Activated CD4-positive, alpha-beta T cell treated with anti-CD3 and anti-CD28 coated beads, Interleukin-2, amount 10 ng/mL, durations not matched to agents 24 days and 14 days (primary cell): ENCODE measurements around the gene SPOCK2. TPM values are rescaled to one million over a fixed set of nuclear protein-coding genes. Genes with fewer than 3 reads are reported as not detected.

Experiments used
- DNase-seq: peaks from one replicate; pipeline ENCODE4 v3.0.0; 2022
- H3K27ac Mint-ChIP-seq: one replicate; pipeline ENCODE4 v1.8.0; 2022; ENCODE audit warnings: mild to moderate bottlenecking, mixed read lengths
- H3K27me3 Mint-ChIP-seq: one replicate; pipeline ENCODE4 v1.8.0; 2022; ENCODE audit warnings: mixed read lengths
- H3K36me3 Mint-ChIP-seq: one replicate; pipeline ENCODE4 v1.8.0; 2022; ENCODE audit warnings: low read depth, mild to moderate bottlenecking, mixed read lengths
- H3K4me1 Mint-ChIP-seq: one replicate; pipeline ENCODE4 v1.8.0; 2021; ENCODE audit warnings: mixed read lengths
- H3K4me3 Mint-ChIP-seq: one replicate; pipeline ENCODE4 v1.8.0; 2022; ENCODE audit warnings: mild to moderate bottlenecking, moderate library complexity, mixed read lengths
- H3K9me3 Mint-ChIP-seq: one replicate; pipeline ENCODE4 v1.8.0; 2021; ENCODE audit warnings: mixed read lengths
- intact Hi-C: fragments of 100-400 bp; cut with micrococcal nuclease; formaldehyde crosslinking; loops from one replicate; pipeline ENCODE4 v1.15.1; 2023
- total RNA-seq: library from RNA; stranded (reverse); gene quantifications from 2 replicates; pipeline ENCODE4 v1.2.3, GENCODE V29; 2022

The SPOCK2 gene
- total RNA-seq, 1 donor from 2014 or later: 106 TPM

DNA sequence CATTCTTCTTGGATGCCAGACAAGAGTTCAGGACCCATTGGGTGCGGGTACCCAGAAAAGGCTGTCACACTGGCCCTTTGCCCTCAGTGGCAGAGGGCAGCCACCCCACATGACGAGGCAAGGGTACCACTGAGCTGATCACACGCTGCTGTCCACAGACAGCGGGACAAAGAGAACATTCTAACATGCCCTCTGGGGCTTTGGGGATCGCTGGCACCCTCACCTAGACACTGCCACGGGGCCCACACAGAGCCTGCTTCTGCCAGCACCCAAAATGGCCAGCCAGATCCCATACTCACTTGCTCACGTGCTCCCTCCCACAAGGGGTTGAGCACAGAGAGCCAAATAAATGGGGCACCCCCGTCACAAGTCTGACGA lies 16.7 kb upstream of the SPOCK2 start:
- no peaks in the 10 kb centered on the region for H3K9me3 Mint-ChIP-seq
- peaks cover 60% of the 10 kb centered on the region for H3K4me1 Mint-ChIP-seq
- H3K27ac Mint-ChIP-seq: no peak overlapping the region
- no peak overlapping the region for H3K4me3 Mint-ChIP-seq
- no peaks in the 10 kb centered on the region for H3K27me3 Mint-ChIP-seq
- peaks cover 40% of the 10 kb centered on the region for H3K36me3 Mint-ChIP-seq
- DNase-seq: no peak
- intact Hi-C loops: no loop called here

DNA sequence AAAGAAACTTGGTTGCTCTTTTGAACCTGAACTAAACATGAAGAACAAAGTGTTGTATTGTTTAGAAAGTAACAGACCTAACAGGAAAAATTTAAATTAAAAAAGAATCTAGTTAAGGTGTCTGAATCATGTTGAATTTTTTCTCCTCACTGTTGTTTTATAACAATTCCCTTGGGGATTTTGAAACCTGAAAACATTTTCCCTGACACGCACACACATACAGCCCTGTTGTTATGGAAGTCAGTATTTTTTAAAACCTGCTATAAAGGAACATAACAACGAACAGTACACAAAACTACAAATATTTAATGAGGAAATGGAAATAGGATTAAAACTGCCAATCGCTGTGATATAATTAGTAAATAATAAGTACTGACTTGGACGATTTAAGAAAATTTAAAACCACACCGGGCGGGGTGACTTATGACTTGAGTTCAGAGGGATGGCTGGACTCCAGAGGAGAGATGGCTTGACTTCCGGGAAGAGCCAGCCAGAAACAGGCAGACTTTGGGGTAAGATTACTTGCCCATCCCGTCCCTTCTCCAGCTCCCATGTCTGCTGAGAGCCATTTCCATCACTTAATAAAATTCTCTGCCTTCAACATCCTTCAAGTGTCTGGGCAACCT lies 16.2 kb upstream of the SPOCK2 start:
- H3K36me3 Mint-ChIP-seq: peaks cover 43% of the 10 kb centered on the region
- no peaks in the 10 kb centered on the region for H3K27me3 Mint-ChIP-seq
- no peaks in the 10 kb centered on the region for H3K9me3 Mint-ChIP-seq
- H3K27ac Mint-ChIP-seq: no peak overlapping the region
- intact Hi-C loops: no loop called here
- no peak for DNase-seq
- no peak overlapping the region for H3K4me3 Mint-ChIP-seq
- H3K4me1 Mint-ChIP-seq: peaks cover 56% of the 10 kb centered on the region

DNA sequence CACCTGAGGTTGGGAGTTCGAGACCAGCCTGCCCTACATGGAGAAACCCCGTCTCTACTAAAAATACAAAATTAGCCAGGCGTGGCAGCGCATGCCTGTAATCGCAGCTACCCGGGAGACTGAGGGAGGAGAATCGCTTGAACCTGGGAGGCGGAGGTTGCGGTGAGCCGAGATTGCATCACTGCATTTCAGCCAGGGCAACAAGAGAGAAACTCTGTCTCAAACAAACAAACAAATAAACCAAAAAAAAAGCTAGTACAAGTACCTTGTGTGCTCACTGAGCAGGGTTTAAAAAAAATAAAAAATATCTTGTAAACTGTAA lies 11.2 kb upstream of the SPOCK2 start:
- Mint-ChIP-seq H3K4me1 (peaks cover 39% of the 10 kb centered on the region), H3K4me3 (no peak overlapping the region), H3K27ac (no peak overlapping the region), H3K27me3 (no peaks in the 10 kb centered on the region), H3K9me3 (no peaks in the 10 kb centered on the region), H3K36me3 (peaks cover 50% of the 10 kb centered on the region)
- DNase-seq: no peak
- intact Hi-C loops: no loop called here

DNA sequence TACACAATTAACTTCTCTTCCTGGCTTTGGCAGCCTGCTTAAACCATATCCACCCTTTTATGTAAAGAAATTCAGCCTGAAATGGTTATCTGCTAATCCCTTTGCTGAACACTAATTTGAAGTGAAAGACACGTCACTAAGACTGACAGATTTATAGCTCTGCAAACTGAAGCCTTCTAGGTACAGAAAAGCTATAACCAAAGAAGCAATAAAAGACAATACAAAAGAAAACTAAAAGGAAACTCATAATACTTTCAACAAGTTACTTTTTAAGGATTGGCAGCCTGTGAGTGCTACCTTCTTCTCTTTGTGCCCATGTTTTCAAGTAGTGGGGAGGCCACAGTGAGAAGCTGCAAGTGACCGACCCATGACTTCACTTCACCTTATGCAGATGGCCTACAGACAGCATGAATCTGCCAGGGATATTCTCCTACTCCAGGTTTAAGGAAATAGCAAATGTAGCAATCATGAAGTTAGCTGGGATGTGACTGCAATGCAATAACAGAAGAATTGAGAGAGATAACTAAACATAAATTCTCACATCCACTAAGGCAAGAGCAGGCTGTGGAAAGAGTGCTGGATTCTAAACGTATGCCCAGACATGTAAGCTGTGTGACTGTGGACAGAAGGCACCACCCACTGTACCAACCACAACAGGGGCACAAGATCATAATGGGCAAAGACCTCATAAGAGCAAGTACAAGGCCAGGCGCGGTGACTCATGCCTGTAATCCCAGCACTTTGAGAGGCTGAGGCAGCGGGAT lies 10.7 kb upstream of the SPOCK2 start:
- no peaks in the 10 kb centered on the region for H3K9me3 Mint-ChIP-seq
- H3K27ac Mint-ChIP-seq: peak overlapping the region; percentile 18
- intact Hi-C loops: no loop called here
- no peak overlapping the region for H3K4me3 Mint-ChIP-seq
- peaks cover 42% of the 10 kb centered on the region for H3K4me1 Mint-ChIP-seq
- no peak for DNase-seq
- peaks cover 49% of the 10 kb centered on the region for H3K36me3 Mint-ChIP-seq
- H3K27me3 Mint-ChIP-seq: no peaks in the 10 kb centered on the region

DNA sequence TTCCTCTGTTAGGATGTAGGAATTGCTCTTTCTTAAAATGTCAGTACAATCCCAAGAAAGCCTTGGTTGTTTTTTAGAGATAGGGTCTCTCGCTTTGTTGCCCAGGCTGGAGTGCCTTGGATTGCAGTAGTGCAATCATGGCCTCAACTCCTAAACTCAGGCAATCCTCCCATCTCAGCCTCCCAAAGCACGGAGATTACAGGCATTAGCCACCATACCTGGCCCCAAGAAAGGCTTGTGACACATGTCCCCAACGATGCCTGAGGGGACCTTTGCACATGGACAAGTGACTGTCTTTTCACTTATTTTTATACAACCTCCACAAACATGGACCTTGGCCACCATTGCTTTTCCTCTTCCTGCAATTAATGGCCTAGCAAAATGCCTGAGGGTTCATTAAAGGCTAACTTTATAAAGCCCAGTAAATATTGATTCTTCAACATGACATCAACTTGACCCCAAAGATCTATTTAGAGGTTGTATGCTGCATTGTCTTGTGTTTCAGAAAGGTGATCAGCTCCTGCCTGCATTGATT lies 10.0 kb upstream of the SPOCK2 start:
- Mint-ChIP-seq H3K36me3 (peaks cover 48% of the 10 kb centered on the region), H3K9me3 (no peaks in the 10 kb centered on the region), H3K27me3 (no peaks in the 10 kb centered on the region), H3K27ac (peak overlapping the region; percentile 18), H3K4me3 (no peak overlapping the region), H3K4me1 (peaks cover 47% of the 10 kb centered on the region)
- no peak for DNase-seq
- intact Hi-C loops: no loop called here

DNA sequence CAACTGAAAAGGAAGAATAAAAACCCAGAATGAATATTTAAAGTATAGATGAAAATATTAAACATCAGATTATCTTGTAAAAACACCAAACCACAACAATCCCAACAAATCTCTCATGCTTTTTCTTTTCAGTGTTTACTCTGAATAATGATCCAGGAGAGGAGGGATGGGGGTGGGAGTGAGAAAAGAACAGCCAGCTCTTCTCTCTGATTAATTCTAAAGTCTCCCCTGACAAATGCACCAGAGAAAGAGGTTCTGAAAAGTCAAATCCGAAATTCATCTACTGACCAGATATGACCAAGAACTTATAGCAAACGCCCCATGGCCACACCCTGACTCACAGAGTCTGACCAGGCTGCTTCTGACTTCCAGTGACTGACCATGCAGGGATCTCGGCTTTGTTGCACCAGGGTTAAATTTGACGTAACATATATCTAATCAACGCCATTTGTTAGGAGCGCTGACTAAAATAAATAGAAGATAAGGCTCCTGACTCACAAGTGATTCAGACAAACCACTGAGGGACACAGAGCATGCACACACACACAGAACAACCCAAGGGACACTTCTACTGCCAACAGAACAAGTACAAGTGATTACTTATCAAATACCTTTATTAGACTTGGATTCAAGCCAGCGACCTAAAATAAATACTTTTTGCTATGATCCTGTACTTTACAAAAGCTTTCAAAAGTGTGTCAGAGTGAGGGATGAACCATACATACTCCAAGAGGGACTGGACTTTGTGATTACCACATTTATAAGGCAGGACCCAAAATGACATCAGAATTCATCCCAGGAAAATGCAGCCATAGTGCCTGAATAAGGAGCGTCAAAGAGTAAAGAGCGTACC lies 9.3 kb upstream of the SPOCK2 start:
- DNase-seq: no peak
- Mint-ChIP-seq H3K36me3 (peaks cover 47% of the 10 kb centered on the region), H3K27ac (peak overlapping the region; percentile 19), H3K4me3 (no peak overlapping the region), H3K9me3 (no peaks in the 10 kb centered on the region), H3K4me1 (peaks cover 48% of the 10 kb centered on the region), H3K27me3 (no peaks in the 10 kb centered on the region)
- intact Hi-C loops: no loop called here

DNA sequence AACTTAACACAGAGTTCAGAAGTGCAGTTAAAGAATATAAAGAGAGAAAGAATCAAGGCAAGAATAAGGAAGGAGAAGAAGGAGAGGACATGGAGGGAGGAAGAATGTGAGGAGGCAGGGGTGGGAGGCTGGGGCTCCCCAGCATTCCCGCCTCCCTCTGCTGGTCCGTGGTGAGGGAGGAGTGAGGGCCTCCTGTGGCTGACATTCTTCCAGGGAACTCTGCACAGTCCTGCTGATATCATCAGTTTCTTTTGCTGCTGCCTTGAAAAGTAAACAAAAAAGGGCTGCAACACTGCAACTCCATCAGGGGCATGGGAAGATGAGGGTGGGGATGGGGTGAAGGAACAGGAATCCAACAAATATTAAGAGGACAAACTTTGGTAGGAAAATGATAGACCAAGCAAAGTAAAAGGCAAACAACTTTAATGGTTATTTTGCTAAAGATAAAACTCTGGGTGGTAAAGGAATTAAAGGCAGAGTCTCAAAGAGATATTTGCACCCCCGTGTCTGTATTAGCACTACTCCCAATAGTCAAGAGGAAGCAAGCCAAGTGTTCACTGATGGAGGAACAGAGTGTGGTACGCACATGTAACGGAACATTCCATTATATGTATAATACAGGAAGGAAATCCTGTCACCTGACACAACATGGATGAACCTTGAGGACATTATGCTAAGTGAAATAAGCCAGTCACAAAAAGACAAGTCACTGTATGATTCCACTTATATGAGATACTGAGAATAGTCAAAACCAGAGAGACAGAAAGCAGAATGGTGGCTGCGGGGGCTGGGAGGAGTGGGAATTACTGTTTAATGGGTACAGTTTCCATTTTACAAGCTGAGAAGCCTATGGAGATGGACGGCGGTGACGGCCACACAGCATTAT lies 8.0 kb upstream of the SPOCK2 start:
- peak overlapping the region; percentile 58 for H3K4me3 Mint-ChIP-seq
- peak overlapping the region; percentile 78 for H3K27ac Mint-ChIP-seq
- no peaks in the 10 kb centered on the region for H3K27me3 Mint-ChIP-seq
- DNase-seq: no peak
- intact Hi-C loops: loop anchor here (1.0 kb wide), 1 partner anchor 67 kb away; no protein-coding TSS in a partner anchor
- peaks cover 45% of the 10 kb centered on the region for H3K4me1 Mint-ChIP-seq
- no peaks in the 10 kb centered on the region for H3K9me3 Mint-ChIP-seq
- peaks cover 37% of the 10 kb centered on the region for H3K36me3 Mint-ChIP-seq

DNA sequence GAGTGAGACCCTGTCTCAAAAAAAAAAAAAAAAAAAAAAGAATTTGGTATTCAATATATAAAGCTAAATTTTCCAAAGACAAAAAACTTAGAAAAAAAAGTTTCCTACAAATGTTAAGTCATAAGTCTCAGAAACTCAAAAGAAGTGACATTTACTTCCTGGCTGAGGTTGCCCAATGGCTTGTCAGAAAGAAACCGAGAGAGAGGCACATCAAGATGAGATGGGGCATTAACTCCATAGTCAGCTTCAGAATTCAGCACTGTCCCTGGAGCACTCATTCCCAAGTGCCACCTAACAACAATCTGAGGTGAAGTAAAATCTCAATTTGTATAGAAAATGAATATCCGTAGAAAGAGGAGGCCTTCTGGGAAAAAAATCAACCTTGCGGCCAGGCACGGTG lies 6.8 kb upstream of the SPOCK2 start:
- Mint-ChIP-seq H3K27ac (peak overlapping the region; percentile 41), H3K4me3 (peak overlapping the region; percentile 62), H3K9me3 (no peaks in the 10 kb centered on the region), H3K27me3 (no peaks in the 10 kb centered on the region), H3K4me1 (peaks cover 47% of the 10 kb centered on the region), H3K36me3 (peaks cover 31% of the 10 kb centered on the region)
- intact Hi-C loops: loop anchor here (1.0 kb wide), 1 partner anchor 12 kb away; no protein-coding TSS in a partner anchor
- DNase-seq: no peak

DNA sequence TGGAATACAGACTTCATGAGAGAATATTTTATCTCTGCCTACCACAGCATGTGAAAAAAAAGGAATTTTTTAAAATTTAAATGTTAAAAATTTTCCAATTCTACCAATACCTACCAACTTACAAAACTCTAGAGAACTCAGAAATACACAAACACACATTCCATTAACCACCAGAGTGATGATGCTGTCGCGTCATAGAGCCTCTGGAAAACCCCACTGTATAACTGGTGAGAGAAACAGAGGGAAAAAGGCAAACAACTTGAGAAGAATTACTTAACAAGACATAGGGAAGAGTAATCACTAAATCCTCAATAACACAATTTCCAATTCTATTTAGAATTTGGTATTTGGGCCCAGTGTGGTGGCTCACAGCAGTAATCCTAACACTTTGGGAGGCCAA lies 6.2 kb upstream of the SPOCK2 start:
- DNase-seq: no peak
- no peaks in the 10 kb centered on the region for H3K27me3 Mint-ChIP-seq
- intact Hi-C loops: no loop called here
- H3K4me3 Mint-ChIP-seq: peak overlapping the region; percentile 72
- H3K9me3 Mint-ChIP-seq: no peaks in the 10 kb centered on the region
- peak overlapping the region; percentile 90 for H3K27ac Mint-ChIP-seq
- peaks cover 52% of the 10 kb centered on the region for H3K4me1 Mint-ChIP-seq
- H3K36me3 Mint-ChIP-seq: peaks cover 27% of the 10 kb centered on the region

DNA sequence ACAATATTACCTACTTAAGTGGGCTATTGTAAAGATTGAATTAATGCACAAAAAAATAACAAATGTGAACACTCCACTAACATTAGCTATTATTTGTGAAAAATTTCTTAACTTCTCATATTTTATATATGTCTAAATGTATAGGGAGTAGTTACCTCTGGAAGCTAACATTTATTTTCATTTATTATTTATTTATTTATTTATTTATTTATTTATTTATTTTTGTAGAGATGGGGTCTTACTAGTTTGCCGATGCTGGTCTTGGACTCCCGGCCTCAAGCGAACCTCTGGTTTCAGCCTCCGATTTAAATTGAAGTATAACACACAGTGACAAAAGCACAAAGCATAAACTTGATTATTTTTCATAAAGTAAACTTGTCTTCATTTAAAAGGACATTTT lies 5.1 kb upstream of the SPOCK2 start:
- Mint-ChIP-seq H3K9me3 (no peaks in the 10 kb centered on the region), H3K4me1 (peaks cover 60% of the 10 kb centered on the region), H3K4me3 (no peak overlapping the region), H3K27ac (no peak overlapping the region), H3K36me3 (peaks cover 27% of the 10 kb centered on the region), H3K27me3 (no peaks in the 10 kb centered on the region)
- DNase-seq: no peak
- intact Hi-C loops: no loop called here

DNA sequence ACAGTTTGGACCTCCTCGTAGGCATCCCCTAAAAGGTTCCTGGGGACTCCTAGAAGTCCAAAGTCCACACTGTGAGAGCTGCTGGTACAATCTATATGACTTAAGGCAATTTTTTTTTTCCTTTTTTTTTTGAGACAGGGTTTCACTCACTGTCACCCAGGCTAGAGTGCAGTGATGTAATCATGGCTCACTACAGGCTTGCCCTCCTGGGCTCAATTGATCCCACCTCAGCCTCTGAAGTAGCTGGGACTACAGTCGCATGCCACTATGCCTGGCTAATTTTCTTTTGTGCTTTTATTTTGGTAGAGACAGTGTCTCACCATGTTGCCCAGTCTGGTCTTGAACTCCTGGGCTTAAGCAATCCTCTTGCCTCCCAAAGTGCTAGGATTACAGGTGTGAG lies 4.6 kb upstream of the SPOCK2 start:
- no peak for DNase-seq
- Mint-ChIP-seq H3K4me3 (no peak overlapping the region), H3K36me3 (peaks cover 29% of the 10 kb centered on the region), H3K4me1 (peaks cover 62% of the 10 kb centered on the region), H3K9me3 (no peaks in the 10 kb centered on the region), H3K27me3 (no peaks in the 10 kb centered on the region), H3K27ac (no peak overlapping the region)
- intact Hi-C loops: no loop called here

DNA sequence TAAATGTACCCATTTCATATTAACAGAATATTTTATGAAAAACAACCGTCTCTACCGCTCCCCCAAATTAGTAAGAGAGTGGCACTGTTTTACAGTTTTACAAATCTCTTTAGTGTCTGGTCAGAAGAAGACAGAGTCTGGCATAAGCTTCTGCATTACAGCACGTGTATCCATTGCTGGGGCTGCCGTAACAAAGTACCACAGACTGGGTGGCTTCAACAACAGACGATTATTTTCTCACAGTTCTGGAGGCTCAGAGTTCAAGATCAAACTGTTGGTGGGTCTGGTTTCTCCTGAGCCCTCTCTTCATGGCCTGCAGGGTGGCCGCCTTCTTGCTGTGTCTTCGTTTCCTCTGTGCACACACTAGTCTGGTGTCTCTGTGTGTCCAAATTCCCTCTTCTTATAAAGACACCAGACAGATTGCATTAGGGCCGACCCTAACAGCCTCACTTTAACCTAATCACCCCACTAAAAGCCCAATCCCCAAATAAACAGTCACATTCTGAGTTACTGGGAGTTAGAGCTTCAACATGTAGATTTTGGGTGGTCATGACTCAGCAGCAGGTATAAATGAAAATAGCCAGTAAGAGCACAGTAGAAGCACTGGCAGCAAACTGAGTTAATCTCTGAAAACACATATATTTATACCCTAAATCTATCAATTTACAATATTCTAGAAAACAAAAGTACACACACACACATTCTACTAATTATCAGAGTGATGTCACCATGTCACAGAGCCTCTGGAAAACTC lies 4.0 kb upstream of the SPOCK2 start:
- no peaks in the 10 kb centered on the region for H3K9me3 Mint-ChIP-seq
- peaks cover 56% of the 10 kb centered on the region for H3K4me1 Mint-ChIP-seq
- H3K36me3 Mint-ChIP-seq: peaks cover 30% of the 10 kb centered on the region
- DNase-seq: no peak
- H3K27ac Mint-ChIP-seq: no peak overlapping the region
- no peak overlapping the region for H3K4me3 Mint-ChIP-seq
- intact Hi-C loops: no loop called here
- no peaks in the 10 kb centered on the region for H3K27me3 Mint-ChIP-seq

DNA sequence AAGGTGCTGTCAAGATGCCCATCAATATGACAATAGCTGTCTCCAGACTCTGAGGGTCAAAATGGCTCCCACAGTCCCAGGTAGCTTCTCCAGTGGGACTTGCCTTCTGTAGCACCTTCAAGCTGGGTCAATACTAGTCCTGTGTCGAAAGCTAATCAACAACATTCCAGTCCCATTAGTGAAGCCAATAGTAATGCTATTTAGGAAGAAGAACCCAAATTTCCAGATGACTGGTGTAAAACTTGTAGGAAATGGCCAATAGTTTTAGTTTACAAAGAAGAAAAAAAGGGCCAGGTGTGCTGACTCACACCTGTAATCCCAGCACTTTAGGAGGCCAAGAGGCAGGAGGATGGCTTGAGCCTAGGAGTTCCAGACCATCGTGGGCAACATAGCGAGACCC lies 2.0 kb upstream of the SPOCK2 start:
- Mint-ChIP-seq H3K27me3 (no peaks in the 10 kb centered on the region), H3K4me3 (peak overlapping the region; percentile 66), H3K4me1 (peaks cover 55% of the 10 kb centered on the region), H3K36me3 (peaks cover 24% of the 10 kb centered on the region), H3K27ac (peak overlapping the region; percentile 91), H3K9me3 (no peaks in the 10 kb centered on the region)
- DNase-seq: no peak
- intact Hi-C loops: no loop called here
